Gastroesophageal sphincter (tissue), 3 donors: Measurements from ENCODE around the gene SSR4.

Experiments
- CTCF ChIP-seq, 4 experiments: fragments of 200-600 bp in 2 of 4; fragments of 450-650 bp in 2 of 4; sonication (generic) in 1 of 4; IDR thresholded peaks; one replicate each; pipeline ENCODE4 v1.5.1; 2017 to 2019; ENCODE audit warnings: antibody characterized with exemption in 4 of 4, mild to moderate bottlenecking in 2 of 4, moderate library complexity in 2 of 4
- POLR2AphosphoS5 ChIP-seq: sonication (generic); formaldehyde crosslinking; IDR thresholded peaks from one replicate; pipeline ENCODE4 v1.6.1; 2017; ENCODE audit warnings: antibody characterized with exemption

GRCh38 chrX:153789654-153790053, 4.8 kb upstream of the SSR4 start:
- TF ChIP-seq CTCF (IDR thresholded peaks at IDR 0.05) (no peak), POLR2AphosphoS5 (no peak)
